Left lung (tissue), 10 donors: ENCODE data around the gene MAP3K7. TPM values are rescaled to one million over a fixed set of nuclear protein-coding genes. Genes with fewer than 3 reads are reported as not detected.

ENCODE experiments used
- ATAC-seq: fragments of 200-7000 bp; cut with Tn5 transposase; one replicate; pipeline ENCODE4 v1.9.1; 2020; ENCODE audit warnings: moderate library complexity
- DNase-seq, 4 donors: peaks; one replicate each; pipeline ENCODE4 v3.0.0-alpha.2; 2013 to 2020
- H3K27ac ChIP-seq, 2 donors: fragments of 200-600 bp; sonication (generic) in 1 of 2; one replicate each; pipeline versions ENCODE4 v1.5.0 to v1.8.0; 2020 to 2021
- H3K27me3 ChIP-seq, 2 donors: fragments of 200-600 bp; sonication (generic) in 1 of 2; one replicate each; pipeline versions ENCODE4 v1.5.0 to v1.8.0; 2020 to 2021
- H3K36me3 ChIP-seq, 2 donors: fragments of 200-600 bp; sonication (generic) in 1 of 2; one replicate each; pipeline versions ENCODE4 v1.5.0 to v1.8.0; 2020 to 2021
- H3K4me1 ChIP-seq, 2 donors: fragments of 200-600 bp; one replicate each; pipeline ENCODE4 v1.8.0; 2021
- H3K4me3 ChIP-seq, 2 donors: fragments of 200-600 bp; sonication (generic) in 1 of 2; one replicate each; pipeline versions ENCODE4 v1.5.0 to v1.8.0; 2020 to 2021; ENCODE audit warnings: mild to moderate bottlenecking in 1 of 2
- H3K9me3 ChIP-seq, 2 donors: fragments of 200-600 bp; sonication (generic) in 1 of 2; one replicate each; pipeline versions ENCODE4 v1.5.0 to v1.8.0; 2020 to 2021
- CTCF ChIP-seq, 2 donors: fragments of 200-600 bp; sonication (generic) in 1 of 2; IDR thresholded peaks; one replicate each; pipeline versions ENCODE4 v1.5.0 to v1.8.0; 2021; ENCODE audit warnings: antibody characterized with exemption in 2 of 2
- intact Hi-C, 2 donors: fragments of 100-400 bp; cut with DNase I; formaldehyde crosslinking; loops; one replicate each; pipeline versions ENCODE4 v1.11.2 to v1.14.2; 2022
- polyA plus RNA-seq, 6 donors: library from polyadenylated mRNA; unstranded; fragments of 120-200 nt; gene quantifications; one replicate each; pipeline ENCODE4 v1.2.1, GENCODE V29; 2013; ENCODE audit not compliant: insufficient read length in 6 of 6
- total RNA-seq, 2 donors: library from RNA; stranded (reverse); fragmentation: NEBNext Ultra II Directional; extraction: Animal tissue kit (Norgen Biotek cat#: 25700); gene quantifications; one replicate each; pipeline ENCODE4 v1.2.1, GENCODE V29; 2021
- donor health status: DM: no; HTN: yes; CAD: no.
- donor health status: DM: no; HTN: no; CAD: no.

The MAP3K7 gene
- total and polyA plus RNA-seq, 8 donors: 19.5 to 52.9 (median 45.8) TPM

- no peaks in the 10 kb centered on the region for H3K9me3 ChIP-seq
These were observed 118.8 kb downstream of the MAP3K7 start for GRCh38 chr6:90468080-90468479.

GRCh38 chr6:90467546-90467945, 119.3 kb downstream of the MAP3K7 start:
- intact Hi-C loops: no loop called here
- no peaks in the 10 kb centered on the region for H3K27me3 ChIP-seq
- H3K4me1 ChIP-seq: no peaks in the 10 kb centered on the region
- ATAC-seq: no peak
- no peak for DNase-seq
- H3K27ac ChIP-seq: no peak overlapping the region
- no peak overlapping the region for H3K4me3 ChIP-seq
- no peaks in the 10 kb centered on the region for H3K9me3 ChIP-seq
- TF ChIP-seq CTCF (IDR thresholded peaks at IDR 0.05): no peak
- no peaks in the 10 kb centered on the region for H3K36me3 ChIP-seq

More at GRCh38 chr6:90468080-90468479, 118.8 kb downstream of the MAP3K7 start:
- DNase-seq: no peak
- Histone ChIP-seq H3K36me3 (no peaks in the 10 kb centered on the region), H3K27me3 (no peaks in the 10 kb centered on the region), H3K4me3 (no peak overlapping the region), H3K4me1 (no peaks in the 10 kb centered on the region), H3K27ac (no peak overlapping the region)
- intact Hi-C loops: no loop called here
- TF ChIP-seq CTCF (IDR thresholded peaks at IDR 0.05): no peak
- ATAC-seq: peak; percentile 24

DNA sequence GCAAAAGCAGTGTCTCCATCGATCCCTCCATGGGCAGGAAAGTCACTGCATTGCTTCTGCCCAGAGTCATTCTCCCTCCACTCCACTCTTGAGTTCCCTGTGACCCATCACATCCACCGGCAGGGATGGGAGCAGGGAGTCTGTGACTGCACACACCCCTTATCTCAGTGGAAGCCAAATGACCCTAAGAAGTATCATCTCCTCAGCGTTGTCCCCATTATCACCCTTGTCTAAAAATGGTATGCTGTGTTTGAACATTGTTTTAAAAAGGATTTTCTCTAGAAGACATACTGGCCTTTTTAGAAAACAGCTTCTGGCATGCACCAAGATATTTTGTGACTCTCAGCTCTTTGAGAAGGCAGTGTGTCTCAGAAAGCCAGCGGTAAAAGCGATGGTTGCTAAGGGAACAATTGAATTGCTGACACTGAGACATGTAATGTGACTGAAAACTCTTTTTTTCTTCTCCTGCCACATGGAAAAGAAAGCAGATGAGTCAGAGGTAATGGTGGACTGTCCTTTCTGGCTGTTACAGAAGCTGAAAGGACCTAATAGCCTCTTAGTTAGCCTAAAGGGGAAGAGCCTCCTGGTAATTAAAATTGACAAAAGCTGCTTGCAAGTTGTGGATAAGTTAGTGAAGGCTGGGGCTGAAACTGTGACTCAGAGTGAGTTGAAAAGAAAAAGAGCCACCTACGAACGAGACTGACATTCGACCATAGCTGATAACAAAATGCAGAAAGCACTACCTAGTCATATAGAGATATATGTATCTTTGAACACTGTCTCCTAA, 120.5 kb downstream of the MAP3K7 start:
- H3K27ac ChIP-seq: no peak overlapping the region
- no peaks in the 10 kb centered on the region for H3K27me3 ChIP-seq
- H3K4me3 ChIP-seq: no peak overlapping the region
- intact Hi-C loops: no loop called here
- no peak for DNase-seq
- no peaks in the 10 kb centered on the region for H3K36me3 ChIP-seq
- no peaks in the 10 kb centered on the region for H3K9me3 ChIP-seq
- no peak for ATAC-seq
- no peak for TF ChIP-seq CTCF (IDR thresholded peaks at IDR 0.05)
- no peaks in the 10 kb centered on the region for H3K4me1 ChIP-seq

GRCh38 chr6:90465686-90466085, 121.2 kb downstream of the MAP3K7 start:
- DNase-seq: no peak
- Histone ChIP-seq H3K4me1 (no peaks in the 10 kb centered on the region), H3K27ac (no peak overlapping the region), H3K36me3 (no peaks in the 10 kb centered on the region), H3K9me3 (no peaks in the 10 kb centered on the region), H3K4me3 (no peak overlapping the region), H3K27me3 (no peaks in the 10 kb centered on the region)
- TF ChIP-seq CTCF (IDR thresholded peaks at IDR 0.05): no peak
- intact Hi-C loops: no loop called here
- ATAC-seq: no peak

GRCh38 chr6:90464507-90464906, 122.4 kb downstream of the MAP3K7 start:
- Histone ChIP-seq H3K27ac (no peak overlapping the region), H3K9me3 (no peaks in the 10 kb centered on the region), H3K4me1 (no peaks in the 10 kb centered on the region), H3K27me3 (no peaks in the 10 kb centered on the region), H3K4me3 (no peak overlapping the region), H3K36me3 (no peaks in the 10 kb centered on the region)
- no peak for TF ChIP-seq CTCF (IDR thresholded peaks at IDR 0.05)
- no peak for DNase-seq
- no peak for ATAC-seq
- intact Hi-C loops: no loop called here
